Astrocyte of the cerebellum (primary cell): ENCODE results near the gene SPN.
"Not testable (repeated sequence)": the region's sequence is repeated elsewhere in the genome, so short reads cannot be mapped to it uniquely, and the experiment has no call there.

Source experiments
- DNase-seq: peaks from one replicate; pipeline ENCODE4 v3.0.0-alpha.2; 2011; ENCODE audit warnings: low read depth
- H3K4me3 ChIP-seq: 2 replicates; pipeline ENCODE4 v1.5.1; 2011; ENCODE audit warnings: mild to moderate bottlenecking, low read depth, low read length, moderate library complexity
- in situ Hi-C: cut with HindIII; loops from 2 replicates; pipeline ENCODE4 v1.10.0; 2017; ENCODE audit warnings: low sequenced_read_pairs
- TF ChIP-seq, protein P1 (sequence below): IDR thresholded peaks from 2 replicates; pipeline ENCODE4 v1.5.1; 2012; ENCODE audit warnings: low read length, low read depth, moderate library complexity, mild to moderate bottlenecking; ENCODE audit errors: missing control alignments

SPN gene

DNA sequence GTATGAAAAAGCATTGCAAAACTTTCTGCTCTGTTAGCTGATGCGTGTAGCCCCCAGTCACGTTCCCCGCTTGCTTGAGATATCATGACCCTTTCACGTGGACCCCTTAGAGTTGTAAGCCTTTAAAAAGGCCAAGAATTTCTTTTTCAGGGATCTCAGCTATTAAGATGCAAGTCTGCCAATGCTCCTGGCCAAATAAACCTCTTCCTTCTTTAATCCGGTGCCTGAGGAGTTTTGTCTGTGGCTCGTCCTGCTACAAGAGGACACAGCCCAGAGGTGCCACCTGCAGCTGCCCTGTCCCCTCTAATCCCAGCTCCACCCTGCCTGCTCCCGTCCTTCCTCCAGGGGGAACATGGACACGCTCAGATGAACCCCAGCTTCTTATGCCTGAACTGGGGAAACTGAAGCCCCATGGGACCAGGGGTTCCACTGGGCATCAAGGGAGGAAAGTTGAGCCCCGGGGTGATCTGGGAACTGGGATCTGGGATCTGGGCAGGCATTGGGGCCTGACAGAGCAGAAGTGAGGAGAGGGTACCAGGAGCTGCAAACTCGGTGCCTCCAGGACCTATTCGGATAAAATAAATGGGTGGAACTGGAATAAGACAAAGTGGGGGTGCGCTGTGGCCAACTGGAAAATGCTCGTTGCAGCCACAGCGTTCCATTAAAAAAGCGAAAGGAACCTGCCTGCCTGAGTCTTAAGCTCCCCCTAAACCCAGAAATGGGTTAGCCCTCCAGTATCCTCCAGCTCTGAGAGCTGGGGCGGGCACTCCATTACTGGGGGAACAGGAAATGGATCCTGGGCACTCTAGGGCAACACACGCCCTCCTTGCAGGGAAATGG, 35.7 kb downstream of the SPN start:
- no peak overlapping the region for H3K4me3 ChIP-seq
- in situ Hi-C loops = loop anchor here (5.0 kb wide), 1 partner anchor 104 kb away; no protein-coding TSS in a partner anchor
- DNase-seq = no peak
- TF ChIP-seq, protein P1, sequence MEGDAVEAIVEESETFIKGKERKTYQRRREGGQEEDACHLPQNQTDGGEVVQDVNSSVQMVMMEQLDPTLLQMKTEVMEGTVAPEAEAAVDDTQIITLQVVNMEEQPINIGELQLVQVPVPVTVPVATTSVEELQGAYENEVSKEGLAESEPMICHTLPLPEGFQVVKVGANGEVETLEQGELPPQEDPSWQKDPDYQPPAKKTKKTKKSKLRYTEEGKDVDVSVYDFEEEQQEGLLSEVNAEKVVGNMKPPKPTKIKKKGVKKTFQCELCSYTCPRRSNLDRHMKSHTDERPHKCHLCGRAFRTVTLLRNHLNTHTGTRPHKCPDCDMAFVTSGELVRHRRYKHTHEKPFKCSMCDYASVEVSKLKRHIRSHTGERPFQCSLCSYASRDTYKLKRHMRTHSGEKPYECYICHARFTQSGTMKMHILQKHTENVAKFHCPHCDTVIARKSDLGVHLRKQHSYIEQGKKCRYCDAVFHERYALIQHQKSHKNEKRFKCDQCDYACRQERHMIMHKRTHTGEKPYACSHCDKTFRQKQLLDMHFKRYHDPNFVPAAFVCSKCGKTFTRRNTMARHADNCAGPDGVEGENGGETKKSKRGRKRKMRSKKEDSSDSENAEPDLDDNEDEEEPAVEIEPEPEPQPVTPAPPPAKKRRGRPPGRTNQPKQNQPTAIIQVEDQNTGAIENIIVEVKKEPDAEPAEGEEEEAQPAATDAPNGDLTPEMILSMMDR = no peak

DNA sequence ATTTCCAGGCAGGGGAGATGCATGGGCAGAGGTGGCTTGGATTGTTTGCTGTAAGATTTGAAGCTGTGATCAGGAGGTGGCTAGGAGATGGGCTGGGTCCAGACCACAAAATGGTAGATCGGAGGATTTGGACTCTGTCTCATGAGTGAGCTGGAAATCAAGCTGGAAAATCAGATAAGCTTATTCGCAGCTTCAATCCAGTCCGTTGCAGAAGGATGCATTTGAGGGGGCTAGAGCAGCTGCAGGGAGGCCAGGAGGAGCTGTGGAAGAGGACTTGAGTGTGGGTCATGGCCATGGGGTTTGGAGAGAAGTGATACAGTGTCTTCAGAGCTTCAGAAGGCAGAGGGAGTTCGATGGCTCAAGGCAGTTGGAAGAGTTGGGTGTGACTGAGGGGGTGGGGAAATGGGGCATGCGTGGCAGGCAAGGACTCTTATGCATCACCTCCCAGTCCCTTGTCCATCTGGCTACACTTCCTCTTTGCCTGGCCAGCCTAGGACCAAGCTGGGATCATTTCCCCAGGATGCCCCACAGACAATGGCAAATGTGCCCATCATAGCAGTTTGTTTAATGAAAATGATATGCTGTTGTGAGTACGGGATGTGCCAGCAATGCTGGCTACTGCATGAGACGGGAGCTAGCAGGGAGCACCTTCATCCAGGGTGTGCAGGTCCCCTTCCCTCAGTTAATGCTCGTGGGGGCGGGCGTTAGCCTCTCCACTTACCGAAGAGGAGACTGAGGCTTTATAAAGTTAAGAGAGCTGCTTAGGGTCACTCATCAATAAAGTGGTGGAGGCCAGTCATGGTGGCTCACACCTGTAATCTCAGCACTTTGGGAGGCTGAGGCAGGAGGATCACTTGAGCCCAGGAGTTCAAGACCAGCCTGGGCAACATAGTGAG, 36.5 kb downstream of the SPN start:
- TF ChIP-seq, protein P1 = no peak
- in situ Hi-C loops = loop anchor here (5.0 kb wide), 1 partner anchor 103 kb away; no protein-coding TSS in a partner anchor
- no peak overlapping the region for H3K4me3 ChIP-seq
- DNase-seq = no peak

DNA sequence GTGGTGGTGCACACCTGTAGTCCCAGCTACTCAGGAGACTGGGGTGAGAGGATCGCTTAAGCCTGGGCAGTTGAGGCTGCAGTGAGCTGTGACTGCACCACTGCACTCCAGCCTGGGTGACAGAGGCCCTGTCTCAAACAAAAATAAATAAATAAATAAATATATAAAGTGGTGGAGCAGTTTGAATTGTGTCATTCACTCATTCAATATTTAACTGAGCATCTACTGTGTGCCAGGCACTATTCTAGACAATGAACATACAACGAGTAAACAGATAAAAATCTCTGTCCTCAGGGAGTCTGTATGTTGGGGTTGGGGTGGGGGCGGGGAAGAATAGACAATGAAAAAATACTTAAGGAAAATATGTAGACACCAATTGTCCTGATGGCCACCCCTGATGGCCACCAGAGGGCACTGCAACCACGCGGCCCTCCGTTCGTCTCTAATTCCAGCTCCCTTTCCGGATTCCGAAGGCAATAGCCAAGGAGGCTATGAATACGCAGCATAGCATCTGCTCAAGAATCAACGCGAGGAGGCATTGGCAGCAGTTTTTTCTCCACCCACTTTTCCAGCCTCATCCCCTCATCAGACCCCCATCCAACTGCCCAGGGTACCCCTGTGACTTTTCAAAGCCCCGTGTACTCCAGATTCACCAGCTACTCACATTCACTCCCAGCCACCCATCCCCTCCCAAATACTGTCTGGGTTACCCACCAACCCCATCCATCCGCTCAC, 37.4 kb downstream of the SPN start:
- peak; percentile 75 for DNase-seq
- in situ Hi-C loops = no loop called here
- TF ChIP-seq, protein P1 = peak; percentile 89
- H3K4me3 ChIP-seq = no peak overlapping the region

DNA sequence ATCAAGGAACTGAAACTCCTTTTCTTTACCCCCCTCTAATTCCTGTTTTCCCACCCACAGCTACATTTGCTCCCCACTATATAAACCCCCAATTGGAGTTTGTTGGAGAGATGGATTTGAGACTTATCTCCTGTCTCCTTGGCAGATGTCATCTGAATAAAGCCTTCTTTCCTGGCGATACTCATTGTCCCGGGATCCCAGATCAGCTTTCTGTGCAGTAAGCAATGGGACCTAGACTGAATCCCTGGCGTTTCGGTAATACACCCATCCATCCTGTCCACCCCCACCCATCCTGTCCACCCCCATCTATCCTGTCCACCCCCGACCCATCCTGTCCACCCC, 38.1 kb downstream of the SPN start:
- H3K4me3 ChIP-seq = no peak overlapping the region

DNA sequence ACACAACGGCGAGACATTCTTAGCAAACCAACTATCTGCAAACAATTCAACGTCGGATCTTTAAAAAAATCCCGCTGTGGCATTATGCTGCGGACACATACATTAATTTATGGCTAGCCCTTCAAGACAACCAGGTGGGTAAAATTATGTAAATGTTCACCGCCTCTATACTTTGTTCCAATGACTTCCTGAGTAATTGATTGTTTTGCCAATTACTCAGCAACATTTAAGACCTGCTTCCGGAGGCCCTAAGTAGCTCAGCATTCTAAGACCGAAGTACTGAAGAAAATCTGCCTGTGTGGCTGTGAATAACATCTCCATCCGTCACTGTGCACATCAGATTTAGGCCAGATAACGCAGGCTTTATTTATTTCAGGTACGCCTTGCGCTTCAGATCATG, 39.2 kb downstream of the SPN start:
- H3K4me3 ChIP-seq = no peak overlapping the region
- DNase-seq = no peak
- in situ Hi-C loops = no loop called here
- TF ChIP-seq, protein P1 = no peak

More for the DNA sequence above, 38.1 kb downstream of the SPN start:
- in situ Hi-C loops = no loop called here
- TF ChIP-seq, protein P1 = no peak
- DNase-seq = no peak

DNA sequence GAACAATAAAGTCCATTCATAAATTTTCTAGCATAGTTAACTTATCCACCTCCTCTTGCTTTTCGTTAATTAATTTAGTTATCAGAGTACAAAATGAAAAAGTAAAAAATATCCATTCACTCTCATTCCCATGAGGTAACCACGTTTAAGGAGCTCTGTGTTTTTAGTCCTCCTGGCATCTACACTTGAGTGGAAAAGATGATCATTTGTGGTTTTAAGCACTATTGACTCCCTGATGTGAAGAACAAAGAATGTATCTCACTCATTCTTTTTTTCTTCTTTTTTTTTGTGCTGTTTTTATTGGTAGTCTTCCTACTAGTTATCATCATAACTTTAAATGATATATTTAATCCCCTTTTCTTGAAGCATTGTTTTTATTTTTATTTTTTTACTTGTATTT, 42.0 kb downstream of the SPN start:
- peak; percentile 36 for DNase-seq
- no peak overlapping the region for H3K4me3 ChIP-seq
- in situ Hi-C loops = no loop called here
- TF ChIP-seq, protein P1 = no peak

DNA sequence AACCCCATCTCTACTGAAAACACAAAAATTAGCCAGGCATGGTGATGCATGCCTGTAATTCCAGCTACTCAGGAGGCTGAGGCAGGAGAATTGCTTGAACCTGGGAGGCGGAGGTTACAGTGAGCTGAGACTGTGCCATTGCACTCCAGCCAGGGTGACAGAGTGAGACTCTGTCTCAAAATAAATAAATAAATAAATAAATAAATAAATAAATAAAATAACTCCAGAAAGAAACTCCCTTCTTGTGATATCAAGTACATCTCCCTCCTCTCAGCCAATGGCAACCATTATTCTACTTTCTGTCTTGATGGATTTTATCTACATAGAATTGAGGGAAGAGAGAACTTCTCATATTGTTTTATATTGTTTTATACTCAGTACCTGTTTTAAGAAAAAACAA, 44.1 kb downstream of the SPN start:
- H3K4me3 ChIP-seq, DNase-seq, in situ Hi-C loops: not testable (repeated sequence)
